GM13976 (cell line): ENCODE measurements around the gene ABLIM3.
"Not testable (repeated sequence)": the region's sequence is repeated elsewhere in the genome, so short reads cannot be mapped to it uniquely, and the experiment has no call there.

Experiments used
- DNase-seq: peaks from one replicate; pipeline ENCODE4 v3.0.0; 2012; ENCODE audit warnings: low spot score
- CTCF ChIP-seq: IDR thresholded peaks from 2 replicates; pipeline ENCODE4 v1.5.1; 2012; ENCODE audit warnings: borderline replicate concordance, mild to moderate bottlenecking; ENCODE audit not compliant: insufficient read depth; ENCODE audit errors: extremely low read depth, missing control alignments, control extremely low read depth
- in situ Hi-C: fragments of 300-500 bp; cut with MboI; formaldehyde crosslinking; loops from one replicate; pipeline ENCODE4 v1.12.0; 2022; ENCODE audit warnings: low sequenced_read_pairs, mixed read lengths, inconsistent platforms; ENCODE audit not compliant: unreplicated experiment

ABLIM3 gene

GRCh38 chr5:149181732-149182131 is 40.4 kb downstream of the ABLIM3 start:
- TF ChIP-seq CTCF, result no peak
- DNase-seq, result no peak
- in situ Hi-C loops, result no loop called here

- no peak for DNase-seq
- no peak for TF ChIP-seq CTCF
- in situ Hi-C loops, result no loop called here
Measured at GRCh38 chr5:149182241-149182640, 40.9 kb downstream of the ABLIM3 start.

GRCh38 chr5:149185067-149185466 is 43.8 kb downstream of the ABLIM3 start:
- in situ Hi-C loops, result no loop called here
- DNase-seq, result no peak
- no peak for TF ChIP-seq CTCF

- in situ Hi-C loops, result no loop called here
- no peak for TF ChIP-seq CTCF
- no peak for DNase-seq
Measured at GRCh38 chr5:149186506-149186905, 45.2 kb downstream of the ABLIM3 start.

- in situ Hi-C loops, DNase-seq: not testable (repeated sequence)
Measured at GRCh38 chr5:149187617-149188016, 46.3 kb downstream of the ABLIM3 start.

GRCh38 chr5:149188383-149188782 is 47.1 kb downstream of the ABLIM3 start:
- in situ Hi-C loops, result no loop called here
- no peak for TF ChIP-seq CTCF
- DNase-seq, result no peak

GRCh38 chr5:149195337-149195887 is 54.1 kb downstream of the ABLIM3 start:
- in situ Hi-C loops, result no loop called here
- DNase-seq, result no peak
- TF ChIP-seq CTCF, result no peak
